Chondrocyte (in vitro differentiated cells): Measurements from ENCODE around the gene AUTS2. TPM values are rescaled to one million over a fixed set of nuclear protein-coding genes. Genes with fewer than 3 reads are reported as not detected.

Source experiments
- DNase-seq: peaks from one replicate; pipeline ENCODE4 v3.0.0; 2021; ENCODE audit warnings: mixed read lengths, low spot score
- H3K27ac Mint-ChIP-seq: one replicate; pipeline ENCODE4 v1.8.0; 2021; ENCODE audit warnings: mild to moderate bottlenecking, moderate library complexity, mixed read lengths; ENCODE audit not compliant: unreplicated experiment
- H3K27me3 Mint-ChIP-seq: 2 replicates; pipeline ENCODE4 v1.8.0; 2021; ENCODE audit warnings: low read depth, mixed read lengths
- H3K36me3 Mint-ChIP-seq: 2 replicates; pipeline ENCODE4 v1.8.0; 2021; ENCODE audit warnings: low read depth, mixed read lengths
- H3K4me1 Mint-ChIP-seq: 2 replicates; pipeline ENCODE4 v1.8.0; 2021; ENCODE audit warnings: low read depth, mild to moderate bottlenecking, mixed read lengths
- H3K4me3 Mint-ChIP-seq: one replicate; pipeline ENCODE4 v1.8.0; 2021; ENCODE audit warnings: mild to moderate bottlenecking, moderate library complexity, mixed read lengths; ENCODE audit not compliant: unreplicated experiment
- H3K9me3 Mint-ChIP-seq: 2 replicates; pipeline ENCODE4 v1.8.0; 2021; ENCODE audit warnings: low read depth, mixed read lengths
- CTCF ChIP-seq: fragments of 200-600 bp; sonication (generic); IDR thresholded peaks from 2 replicates; pipeline ENCODE4 v1.5.0; 2021; ENCODE audit warnings: antibody characterized with exemption, mild to moderate bottlenecking, moderate library complexity
- total RNA-seq: library from RNA; stranded (reverse); gene quantifications from 3 replicates; pipeline ENCODE4 v1.2.1, GENCODE V29; 2021

The AUTS2 gene
- total RNA-seq, 1 donor from 2014 or later, result 31.5 TPM

- Mint-ChIP-seq H3K27ac (peak overlapping the region; percentile 93), H3K4me3 (peak overlapping the region; percentile 97), H3K9me3 (no peaks in the 10 kb centered on the region), H3K27me3 (no peaks in the 10 kb centered on the region), H3K36me3 (no peaks in the 10 kb centered on the region), H3K4me1 (peaks cover 37% of the 10 kb centered on the region)
- no peak for TF ChIP-seq CTCF
- DNase-seq, result no peak
These were observed 1096.9 kb downstream of the AUTS2 start for GRCh38 chr7:70694971-70695794.

- H3K27me3 Mint-ChIP-seq, result no peaks in the 10 kb centered on the region
These were observed 1097.5 kb downstream of the AUTS2 start for GRCh38 chr7:70695795-70696083.

GRCh38 chr7:70696201-70696754 lies 1098.0 kb downstream of the AUTS2 start:
- peaks cover 37% of the 10 kb centered on the region for H3K4me1 Mint-ChIP-seq
- no peak for TF ChIP-seq CTCF
- no peaks in the 10 kb centered on the region for H3K27me3 Mint-ChIP-seq
- H3K9me3 Mint-ChIP-seq, result no peaks in the 10 kb centered on the region
- DNase-seq, result no peak
- H3K36me3 Mint-ChIP-seq, result no peaks in the 10 kb centered on the region
- H3K4me3 Mint-ChIP-seq, result peak overlapping the region; percentile 97
- H3K27ac Mint-ChIP-seq, result peak overlapping the region; percentile 93

More at GRCh38 chr7:70695795-70696083, 1097.5 kb downstream of the AUTS2 start:
- peak overlapping the region; percentile 97 for H3K4me3 Mint-ChIP-seq
- H3K4me1 Mint-ChIP-seq, result peaks cover 37% of the 10 kb centered on the region
- H3K9me3 Mint-ChIP-seq, result no peaks in the 10 kb centered on the region
- H3K27ac Mint-ChIP-seq, result peak overlapping the region; percentile 93
- no peaks in the 10 kb centered on the region for H3K36me3 Mint-ChIP-seq
- no peak for TF ChIP-seq CTCF
- no peak for DNase-seq

- H3K36me3 Mint-ChIP-seq, result peaks cover 2% of the 10 kb centered on the region
- H3K27ac Mint-ChIP-seq, result no peak overlapping the region
- no peaks in the 10 kb centered on the region for H3K9me3 Mint-ChIP-seq
- no peak for DNase-seq
- peak; percentile 98 for TF ChIP-seq CTCF
- no peak overlapping the region for H3K4me3 Mint-ChIP-seq
- no peaks in the 10 kb centered on the region for H3K27me3 Mint-ChIP-seq
- H3K4me1 Mint-ChIP-seq, result peaks cover 33% of the 10 kb centered on the region
These were observed 1100.1 kb downstream of the AUTS2 start for GRCh38 chr7:70698219-70698832.

GRCh38 chr7:70699271-70699670 lies 1101.0 kb downstream of the AUTS2 start:
- Mint-ChIP-seq H3K9me3 (no peaks in the 10 kb centered on the region), H3K27me3 (no peaks in the 10 kb centered on the region), H3K27ac (no peak overlapping the region), H3K36me3 (peaks cover 2% of the 10 kb centered on the region), H3K4me1 (peaks cover 30% of the 10 kb centered on the region), H3K4me3 (no peak overlapping the region)
- no peak for DNase-seq
- TF ChIP-seq CTCF, result no peak
